ENCODE results near the gene FOXK1. TPM values are rescaled to one million over a fixed set of nuclear protein-coding genes. Genes with fewer than 3 reads are reported as not detected.

Gene FOXK1
- total and polyA plus RNA-seq, 2 donors (not counting 1 experiment from before 2014, with no cell fraction given) = 5.2 to 26.9 TPM

DNA sequence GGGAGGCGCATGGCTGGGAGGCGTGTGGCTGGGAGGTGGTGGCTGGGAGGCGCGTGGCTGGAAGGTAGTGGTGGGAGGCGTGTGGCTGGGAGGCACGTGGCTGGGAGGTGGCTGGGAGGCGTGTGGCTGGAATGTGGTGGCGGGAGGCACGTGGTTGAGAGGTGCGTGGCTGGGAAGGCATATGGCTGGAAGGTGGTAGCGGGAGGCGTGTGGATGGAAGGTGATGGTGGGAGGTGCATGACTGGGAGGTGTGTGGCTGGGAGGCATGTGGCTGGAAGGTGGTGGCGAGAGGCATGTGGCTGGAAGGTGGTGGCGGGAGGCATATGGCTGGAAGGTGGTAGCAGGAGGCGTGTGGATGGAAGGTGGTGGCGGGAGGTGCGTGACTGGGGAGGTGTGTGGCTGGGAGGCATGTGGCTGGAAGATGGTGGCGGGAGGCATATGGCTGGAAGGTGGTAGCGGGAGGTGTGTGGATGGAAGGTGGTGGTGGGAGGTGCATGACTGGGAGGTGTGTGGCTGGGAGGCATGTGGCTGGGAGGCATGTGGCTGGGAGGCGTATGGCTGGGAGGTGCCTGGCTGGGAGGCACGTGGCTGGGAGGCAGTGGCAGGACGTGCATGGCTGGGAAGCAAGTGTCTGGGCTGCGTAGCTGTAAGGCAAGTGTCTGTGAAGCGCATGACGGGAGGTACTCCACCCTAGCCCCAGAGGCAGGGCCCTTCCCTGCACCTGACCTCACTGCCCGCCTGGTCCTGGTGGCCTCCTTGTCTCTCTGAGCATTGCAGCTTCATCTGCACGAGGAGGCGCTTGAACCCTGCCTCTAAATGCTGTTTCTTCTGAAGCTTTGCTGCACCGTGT is 35.1 kb downstream of the FOXK1 start:
- Histone ChIP-seq H3K27me3 (ENCODE audit: control insufficient read depth, insufficient read depth, low read length) (no peaks in the 10 kb centered on the region), H3K27ac (ENCODE audit: insufficient read depth, low read length) (no peak overlapping the region), H2AFZ (ENCODE audit: low read length) (no peak overlapping the region), H3K4me1 (ENCODE audit: control insufficient read depth, extremely low read depth, insufficient read depth, low read length) (peaks cover 8% of the 10 kb centered on the region), H3K9ac (ENCODE audit: insufficient read depth, low read length) (no peak overlapping the region), H3K4me3 (replicated peaks in 1 of 4; ENCODE audit: control extremely low read depth in 1 of 4, insufficient read depth in 1 of 4, low read depth in 3 of 4, low read length in 4 of 4) (no peak overlapping the region), H3K36me3 (ENCODE audit: control insufficient read depth, insufficient read depth, low read length) (peaks cover 2% of the 10 kb centered on the region), H3K4me2 (ENCODE audit: extremely low read depth, insufficient read depth, low read length) (no peak overlapping the region), H3K9me3 (ENCODE audit: control insufficient read depth, insufficient read depth, low read depth, low read length) (no peaks in the 10 kb centered on the region), H4K20me1 (ENCODE audit: control insufficient read depth, extremely low read depth, insufficient read depth, low read length) (no peaks in the 10 kb centered on the region), H3K79me2 (ENCODE audit: control insufficient read depth, insufficient read depth, low read length) (peaks cover 66% of the 10 kb centered on the region)
- no peak for DNase-seq (ENCODE audit: low read depth in 2 of 2)
- TF ChIP-seq, protein P1, sequence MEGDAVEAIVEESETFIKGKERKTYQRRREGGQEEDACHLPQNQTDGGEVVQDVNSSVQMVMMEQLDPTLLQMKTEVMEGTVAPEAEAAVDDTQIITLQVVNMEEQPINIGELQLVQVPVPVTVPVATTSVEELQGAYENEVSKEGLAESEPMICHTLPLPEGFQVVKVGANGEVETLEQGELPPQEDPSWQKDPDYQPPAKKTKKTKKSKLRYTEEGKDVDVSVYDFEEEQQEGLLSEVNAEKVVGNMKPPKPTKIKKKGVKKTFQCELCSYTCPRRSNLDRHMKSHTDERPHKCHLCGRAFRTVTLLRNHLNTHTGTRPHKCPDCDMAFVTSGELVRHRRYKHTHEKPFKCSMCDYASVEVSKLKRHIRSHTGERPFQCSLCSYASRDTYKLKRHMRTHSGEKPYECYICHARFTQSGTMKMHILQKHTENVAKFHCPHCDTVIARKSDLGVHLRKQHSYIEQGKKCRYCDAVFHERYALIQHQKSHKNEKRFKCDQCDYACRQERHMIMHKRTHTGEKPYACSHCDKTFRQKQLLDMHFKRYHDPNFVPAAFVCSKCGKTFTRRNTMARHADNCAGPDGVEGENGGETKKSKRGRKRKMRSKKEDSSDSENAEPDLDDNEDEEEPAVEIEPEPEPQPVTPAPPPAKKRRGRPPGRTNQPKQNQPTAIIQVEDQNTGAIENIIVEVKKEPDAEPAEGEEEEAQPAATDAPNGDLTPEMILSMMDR (conservative IDR thresholded peaks at IDR 0.05 in 1 of 2, IDR thresholded peaks at IDR 0.05 in 1 of 2; ENCODE audit: low read depth in 1 of 2, low read length in 2 of 2) = no peak
- TF ChIP-seq EZH2 (IDR thresholded peaks at IDR 0.05; ENCODE audit: low read length, missing control alignments) = no peak

DNA sequence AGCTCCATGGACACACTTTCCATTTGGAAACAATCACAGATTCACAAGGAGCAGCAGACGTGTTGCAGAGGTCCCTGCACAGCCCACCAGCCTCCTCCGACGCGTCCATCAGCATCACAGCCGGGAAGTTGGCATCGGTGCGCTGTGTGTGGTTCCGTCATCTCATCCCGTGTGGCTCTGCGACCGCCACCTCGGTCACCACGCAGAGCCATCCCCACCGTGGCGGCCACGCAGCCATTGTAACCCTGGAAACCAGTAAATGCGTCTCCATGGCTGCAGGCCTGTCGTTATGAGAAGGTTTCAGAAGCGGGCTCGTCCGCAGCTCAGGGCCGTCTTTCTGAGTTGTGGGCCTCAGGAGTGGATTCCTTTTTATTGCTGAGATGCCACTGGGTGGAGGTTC is 36.0 kb downstream of the FOXK1 start:
- Histone ChIP-seq H3K79me2 (ENCODE audit: control insufficient read depth, insufficient read depth, low read length) (peaks cover 70% of the 10 kb centered on the region), H4K20me1 (ENCODE audit: control insufficient read depth, extremely low read depth, insufficient read depth, low read length) (no peaks in the 10 kb centered on the region), H3K9me3 (ENCODE audit: control insufficient read depth, insufficient read depth, low read depth, low read length) (no peaks in the 10 kb centered on the region), H3K4me2 (ENCODE audit: extremely low read depth, insufficient read depth, low read length) (no peak overlapping the region), H3K27ac (ENCODE audit: insufficient read depth, low read length) (no peak overlapping the region), H3K9ac (ENCODE audit: insufficient read depth, low read length) (no peak overlapping the region), H3K4me3 (replicated peaks in 1 of 4; ENCODE audit: control extremely low read depth in 1 of 4, insufficient read depth in 1 of 4, low read depth in 3 of 4, low read length in 4 of 4) (no peak overlapping the region), H3K36me3 (ENCODE audit: control insufficient read depth, insufficient read depth, low read length) (peaks cover 4% of the 10 kb centered on the region), H3K4me1 (ENCODE audit: control insufficient read depth, extremely low read depth, insufficient read depth, low read length) (peaks cover 3% of the 10 kb centered on the region), H3K27me3 (ENCODE audit: control insufficient read depth, insufficient read depth, low read length) (no peaks in the 10 kb centered on the region), H2AFZ (ENCODE audit: low read length) (no peak overlapping the region)
- DNase-seq (ENCODE audit: low read depth in 2 of 2) = no peak
- TF ChIP-seq, protein P1 (conservative IDR thresholded peaks at IDR 0.05 in 1 of 2, IDR thresholded peaks at IDR 0.05 in 1 of 2; ENCODE audit: low read depth in 1 of 2, low read length in 2 of 2) = no peak
- no peak for TF ChIP-seq EZH2 (IDR thresholded peaks at IDR 0.05; ENCODE audit: low read length, missing control alignments)

DNA sequence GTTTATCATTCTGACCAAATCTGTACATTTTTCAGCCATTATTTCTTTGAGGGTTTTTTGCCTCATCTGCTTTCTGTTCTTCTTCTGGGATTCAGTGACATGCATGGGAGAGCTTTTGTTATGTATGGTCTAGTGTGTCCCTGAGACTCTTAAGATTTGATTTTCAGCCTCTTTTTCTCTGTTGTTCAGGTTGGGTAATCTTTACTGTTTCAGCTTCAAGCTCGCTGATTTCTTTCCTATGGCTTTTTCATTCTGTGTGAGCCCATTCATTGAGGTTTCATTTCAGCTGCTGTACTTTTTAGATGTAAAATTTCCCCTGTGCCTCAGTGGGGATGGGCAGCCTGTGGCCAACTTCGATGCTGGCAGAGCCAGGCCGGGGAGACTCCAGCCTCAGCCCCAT is 38.1 kb downstream of the FOXK1 start:
- TF ChIP-seq, protein P1 (conservative IDR thresholded peaks at IDR 0.05 in 1 of 2, IDR thresholded peaks at IDR 0.05 in 1 of 2; ENCODE audit: low read depth in 1 of 2, low read length in 2 of 2) = no peak
- no peak for TF ChIP-seq EZH2 (IDR thresholded peaks at IDR 0.05; ENCODE audit: low read length, missing control alignments)
- H3K27me3 ChIP-seq (ENCODE audit: control insufficient read depth, insufficient read depth, low read length) = no peaks in the 10 kb centered on the region
- H4K20me1 ChIP-seq (ENCODE audit: control insufficient read depth, extremely low read depth, insufficient read depth, low read length) = no peaks in the 10 kb centered on the region
- DNase-seq (ENCODE audit: low read depth in 2 of 2) = no peak
- peaks cover 62% of the 10 kb centered on the region for H3K79me2 ChIP-seq (ENCODE audit: control insufficient read depth, insufficient read depth, low read length)
- H3K27ac ChIP-seq (ENCODE audit: insufficient read depth, low read length) = no peak overlapping the region
- H3K9ac ChIP-seq (ENCODE audit: insufficient read depth, low read length) = no peak overlapping the region
- no peak overlapping the region for H3K4me3 ChIP-seq (replicated peaks in 1 of 4; ENCODE audit: control extremely low read depth in 1 of 4, insufficient read depth in 1 of 4, low read depth in 3 of 4, low read length in 4 of 4)
- H3K4me1 ChIP-seq (ENCODE audit: control insufficient read depth, extremely low read depth, insufficient read depth, low read length) = peaks cover 2% of the 10 kb centered on the region
- no peaks in the 10 kb centered on the region for H3K9me3 ChIP-seq (ENCODE audit: control insufficient read depth, insufficient read depth, low read depth, low read length)
- H3K4me2 ChIP-seq (ENCODE audit: extremely low read depth, insufficient read depth, low read length) = no peak overlapping the region
- H2AFZ ChIP-seq (ENCODE audit: low read length) = no peak overlapping the region
- H3K36me3 ChIP-seq (ENCODE audit: control insufficient read depth, insufficient read depth, low read length) = peaks cover 4% of the 10 kb centered on the region

Data from fibroblast of lung (primary cell).